Natural killer cell (primary cell): ENCODE data around the gene MIEF2. TPM values are rescaled to one million over a fixed set of nuclear protein-coding genes. Genes with fewer than 3 reads are reported as not detected.
A peak's percentile ranks its signal among the peaks of the same experiment; 100 is the strongest.

ENCODE experiments used
- ATAC-seq, 3 donors: fragments of 150-1000 bp in 2 of 3; fragments of 200-7000 bp in 1 of 3; cut with Tn5 transposase; 1 replicate in 1 of 3; 2 replicates in 2 of 3; pipeline ENCODE4 v1.10.0; 2021; ENCODE audit warnings: mild to moderate bottlenecking in 2 of 3, moderate library complexity in 2 of 3
- DNase-seq, 2 donors: peaks; one replicate each; pipeline versions ENCODE4 v3.0.0 to v3.0.0-alpha.2; 2013 to 2021; ENCODE audit warnings: mixed read lengths in 1 of 2
- H3K27ac ChIP-seq: one replicate; pipeline ENCODE4 v1.5.1; 2013; ENCODE audit warnings: mild to moderate bottlenecking, low read length
- H3K27me3 ChIP-seq: one replicate; pipeline ENCODE4 v1.6.1; 2013; ENCODE audit warnings: low read length; ENCODE audit not compliant: control insufficient read depth, insufficient read depth
- H3K36me3 ChIP-seq: one replicate; pipeline ENCODE4 v1.6.1; 2013; ENCODE audit warnings: low read length; ENCODE audit not compliant: control insufficient read depth, insufficient read depth
- H3K4me1 ChIP-seq: one replicate; pipeline ENCODE4 v1.6.1; 2013; ENCODE audit warnings: low read length; ENCODE audit not compliant: control insufficient read depth, insufficient read depth
- H3K4me3 ChIP-seq: one replicate; pipeline ENCODE4 v1.5.1; 2013; ENCODE audit warnings: low read length
- H3K9me3 ChIP-seq: one replicate; pipeline ENCODE4 v1.6.1; 2013; ENCODE audit warnings: low read length; ENCODE audit not compliant: control insufficient read depth, insufficient read depth
- H3K27ac Mint-ChIP-seq, 2 donors: one replicate each; pipeline ENCODE4 v1.8.0; 2022; ENCODE audit warnings: mild to moderate bottlenecking in 2 of 2, mixed read lengths in 2 of 2, moderate library complexity in 1 of 2
- H3K27me3 Mint-ChIP-seq, 2 donors: one replicate each; pipeline ENCODE4 v1.8.0; 2022; ENCODE audit warnings: low read depth in 2 of 2, mixed read lengths in 2 of 2
- H3K36me3 Mint-ChIP-seq: one replicate; pipeline ENCODE4 v1.8.0; 2022; ENCODE audit warnings: mixed read lengths
- H3K4me1 Mint-ChIP-seq, 2 donors: one replicate each; pipeline ENCODE4 v1.8.0; 2022; ENCODE audit warnings: mixed read lengths in 2 of 2
- H3K4me3 Mint-ChIP-seq: one replicate; pipeline ENCODE4 v1.8.0; 2022; ENCODE audit warnings: mild to moderate bottlenecking, moderate library complexity, mixed read lengths
- H3K9me3 Mint-ChIP-seq, 2 donors: one replicate each; pipeline ENCODE4 v1.8.0; 2022; ENCODE audit warnings: mixed read lengths in 2 of 2
- CTCF ChIP-seq: fragments of 200-600 bp; IDR thresholded peaks from one replicate; pipeline ENCODE4 v1.8.0; 2022; ENCODE audit warnings: antibody characterized with exemption
- WGBS: methylation state at CpG from one replicate; pipeline ENCODE4 v1.1.7; 2013; ENCODE audit warnings: missing lambda C conversion rate; ENCODE audit not compliant: insufficient coverage; 5-methylcytosine and 5-hydroxymethylcytosine counted together
- intact Hi-C: fragments of 100-400 bp; cut with micrococcal nuclease; formaldehyde crosslinking; loops from one replicate; pipeline ENCODE4 v1.14.2; 2022
- total RNA-seq, 4 donors: library from RNA; stranded (reverse); fragments of 120-200 nt in 1 of 4; gene quantifications; one replicate each; pipeline versions ENCODE4 v1.2.3 to v1.2.4, GENCODE V29; 2013 to 2022

Gene MIEF2
- total RNA-seq, 3 donors from 2014 or later (not counting 1 experiment from before 2014, with no cell fraction given): 10.6 to 12.8 (median 11.3) TPM

- Mint-ChIP-seq H3K9me3 (no peaks in the 10 kb centered on the region), H3K4me1 (peaks cover 0 to under 1% of the 10 kb centered on the region in 2 donors), H3K27ac (no peak overlapping the region), H3K4me3 (no peak overlapping the region), H3K27me3 (no peaks in the 10 kb centered on the region), H3K36me3 (no peaks in the 10 kb centered on the region)
- Histone ChIP-seq H3K36me3 (peaks cover 45% of the 10 kb centered on the region), H3K4me3 (no peak overlapping the region), H3K27me3 (no peaks in the 10 kb centered on the region), H3K27ac (no peak overlapping the region), H3K4me1 (no peaks in the 10 kb centered on the region), H3K9me3 (no peaks in the 10 kb centered on the region)
- 97% methylated on average over 22 of the region's 22 CpGs for WGBS
- no peak for TF ChIP-seq CTCF
- ATAC-seq: no peak
- DNase-seq: no peak
- intact Hi-C loops: no loop called here
Observed at GRCh38 chr17:18233803-18234518, 26.5 kb upstream of the MIEF2 start.

GRCh38 chr17:18234853-18235380 is 25.5 kb upstream of the MIEF2 start:
- H3K9me3 ChIP-seq: no peaks in the 10 kb centered on the region
- DNase-seq (no peak), ATAC-seq (no peak)
- Mint-ChIP-seq H3K4me1 (no peaks in the 10 kb centered on the region), H3K4me3 (no peak overlapping the region), H3K9me3 (no peaks in the 10 kb centered on the region), H3K27ac (no peak overlapping the region), H3K27me3 (no peaks in the 10 kb centered on the region), H3K36me3 (no peaks in the 10 kb centered on the region)
- H3K27me3 ChIP-seq: no peaks in the 10 kb centered on the region
- intact Hi-C loops: no loop called here
- WGBS: 97% methylated on average over 22 of the region's 22 CpGs
- no peak overlapping the region for H3K27ac ChIP-seq
- TF ChIP-seq CTCF: no peak
- H3K4me1 ChIP-seq: no peaks in the 10 kb centered on the region
- H3K36me3 ChIP-seq: peaks cover 45% of the 10 kb centered on the region
- H3K4me3 ChIP-seq: no peak overlapping the region

- TF ChIP-seq CTCF: no peak
- H3K4me1 Mint-ChIP-seq: no peaks in the 10 kb centered on the region
- Histone ChIP-seq H3K27me3 (no peaks in the 10 kb centered on the region), H3K4me3 (no peak overlapping the region), H3K27ac (no peak overlapping the region), H3K4me1 (no peaks in the 10 kb centered on the region), H3K9me3 (no peaks in the 10 kb centered on the region), H3K36me3 (peaks cover 45% of the 10 kb centered on the region)
- intact Hi-C loops: no loop called here
- H3K9me3 Mint-ChIP-seq: no peaks in the 10 kb centered on the region
- no peak overlapping the region for H3K4me3 Mint-ChIP-seq
- ATAC-seq (no peak), DNase-seq (no peak)
- H3K27ac Mint-ChIP-seq: peak overlapping the region in 1 of 2 donors; percentile 44
- 79% methylated on average over 14 of the region's 14 CpGs for WGBS
- H3K36me3 Mint-ChIP-seq: no peaks in the 10 kb centered on the region
- no peaks in the 10 kb centered on the region for H3K27me3 Mint-ChIP-seq
Observed at GRCh38 chr17:18235743-18236256, 24.7 kb upstream of the MIEF2 start.
